GM21423 (cell line): Measurements from ENCODE around the gene MYBBP1A.

ENCODE experiments used
- ATAC-seq: cut with Tn5 transposase; IDR thresholded peaks from one replicate; pipeline ENCODE4 v1.9.1; 2021; ENCODE audit warnings: mild to moderate bottlenecking, moderate library complexity; ENCODE audit not compliant: unreplicated experiment

The MYBBP1A gene

DNA sequence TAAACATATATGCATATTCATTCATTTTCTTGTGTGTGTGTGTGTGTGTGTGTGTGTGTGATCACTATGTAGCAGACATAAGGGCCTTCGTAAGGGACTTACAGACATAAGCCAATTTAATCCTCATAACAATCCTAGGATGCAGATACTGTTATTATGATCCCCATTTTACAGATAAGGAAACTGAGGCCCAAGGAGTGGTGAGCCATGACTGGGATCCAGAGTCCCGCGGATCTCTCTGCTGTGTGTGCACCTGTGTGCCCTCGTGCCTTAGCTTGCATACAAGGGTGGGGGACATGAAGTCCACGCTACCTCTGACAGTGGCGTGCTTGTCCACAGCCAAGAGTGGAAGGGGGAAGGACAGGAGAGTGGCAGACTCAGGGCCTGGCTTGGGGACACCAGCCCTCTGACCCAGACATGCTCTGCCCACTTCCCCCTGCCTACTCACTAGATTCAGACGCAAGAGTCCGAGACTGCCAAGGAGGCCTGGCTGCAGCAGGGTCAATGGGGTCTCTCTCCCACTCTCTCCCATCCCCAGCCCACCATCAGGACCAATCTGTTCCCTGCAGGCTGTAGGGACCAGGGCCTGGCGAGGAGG lies 19.4 kb upstream of the MYBBP1A start:
- no peak for ATAC-seq

DNA sequence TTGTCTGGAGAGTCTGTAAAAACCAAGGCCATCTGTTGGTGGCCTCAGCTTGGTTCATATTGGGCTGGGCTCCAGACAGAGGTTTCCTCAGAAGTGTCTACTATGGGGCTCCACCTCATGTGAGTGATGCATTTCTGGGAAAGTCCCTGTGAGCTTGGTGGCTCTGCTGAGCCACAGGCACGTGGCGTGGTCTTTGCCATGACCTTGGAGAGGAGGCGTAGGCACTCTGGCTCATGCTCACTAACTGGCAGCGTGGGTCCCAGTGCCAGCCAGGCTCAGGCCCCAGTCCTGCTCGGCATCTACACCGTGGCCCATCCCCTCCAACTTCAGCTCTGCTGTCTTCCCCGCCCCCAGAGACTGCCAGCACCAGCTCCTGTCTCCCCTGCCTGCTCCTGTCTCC lies 18.5 kb upstream of the MYBBP1A start:
- ATAC-seq: no peak

DNA sequence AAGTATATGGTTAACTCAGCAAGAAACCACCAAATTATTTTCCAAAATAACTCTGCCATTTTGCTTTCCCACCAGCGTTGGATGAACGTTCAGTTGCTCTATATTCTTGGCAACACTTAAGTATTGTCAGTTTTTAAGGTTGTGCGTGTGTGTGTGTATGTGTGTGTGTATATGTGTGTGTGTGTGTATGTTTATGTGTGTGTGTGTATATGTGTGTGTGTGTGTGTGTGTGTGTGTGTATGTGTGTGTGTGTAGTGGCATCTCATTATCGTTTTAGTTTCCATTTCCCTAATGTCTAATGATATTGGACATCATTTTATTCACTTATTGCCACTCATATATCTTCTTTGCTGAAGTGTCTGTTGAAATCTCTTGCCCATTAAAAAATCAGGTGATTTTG lies 17.9 kb upstream of the MYBBP1A start:
- ATAC-seq: no peak

DNA sequence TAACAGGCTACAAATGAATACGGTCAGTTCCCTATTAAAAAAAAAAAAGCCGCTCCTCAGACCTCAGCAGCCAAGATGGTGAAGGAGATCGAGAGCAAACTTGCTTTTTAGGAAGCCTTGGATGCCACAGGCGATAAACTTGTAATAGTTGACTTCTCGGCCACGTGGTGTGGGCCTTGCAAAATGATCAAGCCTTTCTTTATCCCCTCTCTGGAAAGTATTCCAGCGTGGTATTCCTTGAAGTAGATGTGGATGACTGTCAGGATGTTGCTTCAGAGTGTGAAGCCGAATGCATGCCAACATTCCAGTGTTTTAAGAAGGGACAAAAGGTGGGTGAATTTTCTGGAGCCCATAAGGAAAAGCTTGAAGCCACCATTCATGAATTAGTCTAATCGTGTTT lies 16.9 kb upstream of the MYBBP1A start:
- ATAC-seq: no peak

DNA sequence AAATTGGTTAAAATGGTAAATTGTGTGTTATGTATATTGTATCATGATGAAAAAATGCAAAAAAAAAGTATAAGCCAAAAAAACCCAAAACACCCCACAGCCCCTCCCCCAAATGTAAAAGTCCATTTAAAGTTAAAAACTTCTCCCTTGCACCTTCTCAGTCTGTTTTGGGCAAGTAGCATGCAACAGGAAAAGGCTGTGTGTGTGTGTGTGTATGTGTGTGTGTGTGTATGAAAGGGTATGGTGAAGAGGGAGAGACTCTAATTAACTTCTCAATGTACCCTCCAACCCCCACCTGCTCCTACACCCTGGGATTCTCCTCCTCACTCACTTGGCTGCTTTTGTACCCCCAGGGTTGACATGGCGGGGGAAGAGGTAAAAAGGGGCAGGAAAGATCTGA lies 14.4 kb upstream of the MYBBP1A start:
- no peak for ATAC-seq

DNA sequence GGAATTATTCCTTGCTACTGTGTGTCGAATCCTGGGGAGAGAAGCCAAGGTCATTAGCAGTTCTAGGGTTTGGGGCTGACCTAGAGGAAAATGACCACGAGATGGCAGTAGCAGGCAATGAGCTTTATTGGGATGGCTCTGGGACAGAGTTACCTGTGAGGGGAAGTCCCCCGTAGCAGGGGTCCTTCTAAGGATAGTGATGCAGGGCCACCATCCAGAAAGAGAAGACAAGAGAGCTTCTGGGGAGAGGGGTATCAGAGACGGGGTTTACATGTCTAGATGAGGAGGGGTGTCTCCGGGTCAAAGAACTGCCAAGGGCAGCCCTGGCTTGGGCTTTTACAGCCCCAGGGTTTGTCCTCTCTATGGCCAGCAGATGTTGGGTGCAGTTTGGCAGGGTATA lies 11.6 kb upstream of the MYBBP1A start:
- no peak for ATAC-seq

DNA sequence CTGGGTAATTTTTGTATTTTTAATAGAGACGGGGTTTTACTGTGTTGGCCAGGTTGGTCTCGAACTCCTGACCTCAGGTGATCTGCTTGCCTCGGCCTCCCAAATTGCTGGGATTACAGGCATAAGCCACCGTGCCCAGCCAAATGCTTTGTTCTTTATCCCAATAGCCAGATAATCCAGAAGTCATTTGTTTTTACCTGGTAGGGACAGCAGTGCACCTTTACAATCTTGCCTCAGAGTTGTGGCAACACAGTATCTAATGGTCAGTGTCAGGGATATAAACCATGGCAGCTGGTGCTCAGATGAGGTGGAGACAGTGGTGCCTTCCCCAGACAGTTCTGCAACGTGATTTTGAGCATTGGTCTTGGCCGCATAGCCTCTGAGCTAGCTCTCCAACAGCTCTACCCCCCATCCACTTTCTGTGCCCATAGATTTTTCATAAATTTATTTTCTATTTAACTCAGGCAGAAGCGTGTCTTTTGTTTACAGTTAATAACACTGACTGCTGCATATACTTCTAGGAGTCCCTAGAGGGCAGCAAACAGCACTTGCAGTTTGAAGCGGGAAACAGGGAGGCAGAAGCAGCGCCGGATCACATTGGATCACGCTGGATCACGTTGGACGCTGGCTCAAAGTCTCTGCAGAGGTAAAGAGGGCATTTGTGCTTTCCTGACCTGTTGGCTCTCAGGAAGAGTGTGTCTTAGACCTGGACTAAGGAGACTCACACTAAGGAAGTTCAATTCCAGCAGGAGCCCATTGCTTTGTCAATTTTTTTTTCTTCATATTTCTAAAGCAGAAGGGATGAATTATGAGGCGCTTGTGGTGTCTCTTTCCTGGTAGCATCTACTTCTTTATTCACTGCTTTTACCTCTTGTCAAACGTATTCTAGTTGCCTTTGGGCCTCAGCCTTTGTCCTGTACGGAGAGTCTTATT lies 10.3 kb upstream of the MYBBP1A start:
- ATAC-seq: no peak

DNA sequence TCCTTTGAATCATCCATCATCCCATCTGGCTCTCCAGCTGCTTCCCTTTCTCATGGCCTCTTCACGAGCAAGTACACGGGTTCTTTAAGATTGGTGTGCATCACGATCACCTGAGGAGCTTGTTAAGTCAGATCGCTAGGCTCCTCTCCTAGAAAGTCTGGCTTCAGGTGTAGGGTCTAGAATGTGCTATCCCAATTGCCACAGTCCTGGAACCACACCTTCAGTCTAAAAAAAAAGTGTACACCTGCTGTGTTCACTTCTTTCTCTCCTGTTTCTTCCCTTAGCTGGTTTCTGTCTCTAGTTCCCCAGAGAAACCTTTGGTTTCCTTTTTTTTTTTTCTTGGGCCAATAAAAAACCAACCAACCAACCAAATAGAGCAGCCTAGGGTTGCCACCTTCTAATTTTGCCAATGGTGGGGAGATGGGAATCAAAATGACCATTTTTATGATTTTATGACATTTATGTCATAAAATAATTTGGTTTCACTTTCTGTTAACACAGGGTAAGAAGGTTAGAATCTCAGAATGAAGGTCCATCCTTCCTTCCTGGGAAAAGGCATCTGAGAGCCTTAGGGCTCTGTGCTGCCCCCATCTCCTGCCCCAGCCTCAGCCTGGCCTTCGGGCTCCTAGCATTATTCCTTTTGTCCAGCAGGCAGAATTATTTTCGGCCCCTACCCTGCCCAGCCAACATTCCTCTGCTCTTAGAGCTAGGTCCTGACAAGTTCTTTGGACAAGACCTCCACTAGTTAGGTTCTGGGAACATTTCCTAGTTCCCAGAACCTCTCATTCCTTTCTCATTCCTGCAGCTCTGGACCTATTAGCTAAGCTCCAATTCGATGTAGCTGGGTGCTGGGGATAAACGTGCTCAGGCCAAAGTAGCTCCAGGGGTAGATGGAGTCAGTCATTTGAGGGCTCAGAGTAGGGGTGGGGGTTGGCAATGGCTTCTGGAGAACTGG lies 7.1 kb upstream of the MYBBP1A start:
- ATAC-seq: no peak

DNA sequence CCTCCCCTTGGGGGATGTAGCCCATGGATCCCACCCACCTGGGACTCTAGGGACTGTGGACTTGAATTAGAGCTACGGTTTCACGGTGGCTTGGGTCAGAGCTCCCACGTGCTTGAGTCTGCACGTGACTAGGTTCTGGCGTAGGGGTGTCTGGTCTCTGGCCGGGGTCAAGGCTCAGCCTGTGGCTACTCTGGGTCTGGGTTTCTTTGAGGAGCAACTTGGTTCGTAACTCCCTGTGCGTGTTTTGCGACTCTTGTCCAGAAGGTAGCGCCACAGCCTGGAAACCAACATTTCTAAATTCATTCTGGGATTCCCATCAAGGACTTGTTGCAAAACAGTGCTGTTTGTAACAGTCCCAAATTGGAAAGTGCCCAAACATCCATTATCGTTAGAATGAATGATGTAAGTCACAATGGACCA lies 5.7 kb upstream of the MYBBP1A start:
- ATAC-seq: no peak

DNA sequence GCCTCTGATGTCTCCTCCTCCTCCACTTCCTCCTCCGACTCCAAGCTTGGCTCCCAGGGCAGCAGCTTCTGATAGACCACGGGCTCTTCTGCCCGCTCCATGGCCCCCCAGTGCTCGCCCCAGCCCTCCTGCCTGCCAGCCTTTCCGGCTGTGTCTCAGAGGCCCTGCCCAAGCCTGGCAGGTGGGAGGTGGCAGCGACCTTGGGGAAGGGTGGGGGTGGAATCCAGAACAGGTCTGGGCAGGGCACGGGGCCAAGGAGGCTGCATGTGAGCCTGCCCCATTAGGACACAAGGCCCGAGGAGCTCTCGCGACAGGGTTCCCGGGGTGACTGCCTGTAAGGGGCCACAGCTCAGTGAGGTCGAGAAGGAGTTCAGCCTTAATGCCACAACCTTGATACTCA lies 5.2 kb upstream of the MYBBP1A start, which contains the start of gene GGT6:
Gene GGT6, minus strand, starts transcription at position 157 of the 400 bp plus-strand sequence. Its CDS starts 56 bp downstream, at position 101.
- ATAC-seq: no peak

DNA sequence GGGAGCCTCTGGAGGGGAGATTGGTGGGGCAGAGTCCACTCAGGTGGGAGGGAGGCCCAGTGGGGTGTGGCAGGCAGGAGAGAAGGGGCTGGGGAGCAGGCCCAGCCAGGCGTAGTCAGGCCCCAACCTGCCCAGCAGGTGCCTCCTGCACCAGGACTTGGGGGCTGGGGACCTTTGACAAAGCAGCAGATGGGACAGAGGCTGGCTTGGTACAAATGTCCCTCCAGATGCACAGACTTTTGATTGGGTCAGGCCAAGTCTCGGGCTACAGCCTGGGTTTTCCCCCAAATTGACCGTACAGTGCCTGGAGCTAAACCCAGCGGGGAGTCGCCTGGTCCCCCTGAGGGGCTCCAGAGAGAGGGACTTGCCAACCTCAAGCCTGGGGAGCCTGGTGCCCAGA lies 4.8 kb upstream of the MYBBP1A start:
- no peak for ATAC-seq

DNA sequence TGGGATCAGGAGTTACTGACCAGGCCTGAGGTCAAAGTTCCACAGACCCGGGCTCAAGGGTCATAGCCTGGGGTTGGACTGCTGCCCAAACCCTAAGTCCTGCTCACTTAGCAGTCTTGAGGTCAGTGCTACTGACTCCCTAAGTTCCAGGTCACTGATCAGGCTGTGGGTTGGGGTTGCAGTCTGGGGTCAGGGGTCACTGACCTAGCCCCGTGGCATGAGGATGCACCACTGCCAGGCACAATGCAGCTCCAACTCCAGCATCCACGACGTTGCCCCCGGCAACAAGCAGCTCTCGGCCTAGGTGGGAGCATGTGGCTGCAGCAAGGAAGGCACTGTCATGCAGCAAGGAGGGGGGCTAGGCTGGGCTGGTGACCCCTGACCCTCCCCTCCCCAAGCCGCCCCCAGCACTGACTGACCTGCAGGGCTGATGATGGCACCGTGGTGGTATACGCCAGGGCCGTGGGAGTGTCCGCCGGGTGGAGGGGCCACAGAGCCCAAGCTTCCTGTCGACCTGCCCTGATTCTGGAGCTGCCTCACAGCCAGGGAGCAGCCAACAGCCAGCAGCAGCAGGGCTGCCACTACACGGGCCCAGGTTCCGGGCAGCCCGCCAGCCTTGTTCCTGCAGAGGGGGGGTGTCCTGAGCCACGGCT lies 4.1 kb upstream of the MYBBP1A start:
- ATAC-seq: no peak

DNA sequence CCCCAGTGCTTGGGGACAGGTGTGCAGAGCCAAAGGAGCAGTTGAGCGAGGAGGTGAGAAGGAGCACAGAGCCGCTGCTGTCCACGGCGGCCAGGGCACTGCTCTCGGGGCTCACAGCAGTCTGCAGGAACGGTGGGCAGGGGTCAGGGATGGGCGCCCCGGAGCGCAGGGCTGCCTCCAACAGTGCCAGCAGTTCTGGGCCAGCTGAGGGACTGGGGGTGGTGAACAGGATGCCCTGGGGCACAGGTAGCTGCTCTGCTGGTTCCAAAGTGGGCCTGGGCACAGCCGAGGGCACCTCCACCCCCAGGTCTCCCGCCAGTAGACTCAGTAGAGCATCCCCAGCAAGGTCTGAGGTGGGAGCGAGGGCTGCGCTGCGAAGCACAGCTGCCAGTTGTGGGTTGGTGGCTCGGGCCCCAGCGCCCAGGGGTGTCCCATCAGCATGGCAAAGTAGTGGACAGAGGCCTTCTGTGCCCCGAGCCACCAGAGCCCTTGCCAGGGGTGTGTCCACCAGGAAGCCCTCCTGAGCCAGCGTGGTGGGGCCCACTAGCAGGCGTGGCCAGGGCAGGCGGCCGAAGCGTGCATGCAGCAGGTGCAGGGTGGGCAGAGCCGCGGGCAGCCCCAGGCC lies 3.3 kb upstream of the MYBBP1A start:
- ATAC-seq: no peak

DNA sequence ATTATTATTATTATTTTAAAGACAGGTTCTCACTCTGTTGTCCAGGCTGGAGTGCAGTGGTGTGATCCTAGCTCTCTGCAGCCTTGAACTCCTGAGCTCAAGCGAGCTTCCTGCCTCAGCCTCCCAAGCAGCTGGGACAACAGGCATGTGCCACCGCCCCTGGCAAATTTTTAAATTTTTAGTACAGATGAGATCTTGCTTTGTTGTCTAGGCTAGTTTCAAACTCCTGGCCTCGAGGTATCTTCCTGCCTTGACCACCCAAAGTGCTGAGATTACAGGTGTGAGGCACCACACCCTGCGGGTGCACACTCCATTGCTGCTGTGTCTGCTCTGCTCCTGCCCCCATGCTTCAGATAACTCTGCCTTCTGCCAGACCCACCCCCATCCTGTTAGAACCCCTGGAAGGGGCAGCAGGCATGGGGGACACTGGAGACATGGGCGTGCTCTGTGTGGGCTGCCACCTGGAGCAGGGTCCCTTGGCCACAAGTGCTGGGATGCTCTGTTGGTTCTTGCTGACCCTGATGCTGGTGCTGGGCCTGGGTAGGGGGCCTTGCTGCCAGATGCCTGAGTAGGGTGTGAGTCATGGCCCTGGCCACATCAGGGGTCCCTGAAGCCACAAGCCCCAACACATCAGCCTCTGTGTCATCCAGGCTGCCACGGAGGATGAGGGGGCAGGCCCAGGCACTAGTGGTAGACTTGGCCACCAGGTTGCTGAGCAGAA lies 2.6 kb upstream of the MYBBP1A start:
- ATAC-seq: no peak

DNA sequence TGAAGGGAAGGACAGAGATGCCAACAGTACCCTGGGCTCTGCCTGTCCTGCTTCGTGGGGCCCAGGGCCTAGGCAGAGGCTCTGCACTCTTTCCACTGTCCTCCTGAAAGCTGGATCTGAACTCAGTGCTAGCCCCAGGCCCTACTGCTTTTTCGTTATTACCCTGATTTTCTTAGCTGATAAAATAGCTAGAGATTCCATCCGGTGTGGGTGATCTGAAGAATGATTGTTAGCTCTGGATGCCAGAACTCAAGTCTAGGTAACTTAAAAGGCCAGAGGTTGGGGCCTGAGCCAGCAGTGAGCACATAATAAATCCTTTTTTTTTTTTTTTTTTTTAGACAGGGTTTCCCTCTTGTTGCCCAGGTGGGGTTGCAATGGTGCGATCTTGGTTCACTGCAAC lies 1.8 kb upstream of the MYBBP1A start:
- no peak for ATAC-seq

DNA sequence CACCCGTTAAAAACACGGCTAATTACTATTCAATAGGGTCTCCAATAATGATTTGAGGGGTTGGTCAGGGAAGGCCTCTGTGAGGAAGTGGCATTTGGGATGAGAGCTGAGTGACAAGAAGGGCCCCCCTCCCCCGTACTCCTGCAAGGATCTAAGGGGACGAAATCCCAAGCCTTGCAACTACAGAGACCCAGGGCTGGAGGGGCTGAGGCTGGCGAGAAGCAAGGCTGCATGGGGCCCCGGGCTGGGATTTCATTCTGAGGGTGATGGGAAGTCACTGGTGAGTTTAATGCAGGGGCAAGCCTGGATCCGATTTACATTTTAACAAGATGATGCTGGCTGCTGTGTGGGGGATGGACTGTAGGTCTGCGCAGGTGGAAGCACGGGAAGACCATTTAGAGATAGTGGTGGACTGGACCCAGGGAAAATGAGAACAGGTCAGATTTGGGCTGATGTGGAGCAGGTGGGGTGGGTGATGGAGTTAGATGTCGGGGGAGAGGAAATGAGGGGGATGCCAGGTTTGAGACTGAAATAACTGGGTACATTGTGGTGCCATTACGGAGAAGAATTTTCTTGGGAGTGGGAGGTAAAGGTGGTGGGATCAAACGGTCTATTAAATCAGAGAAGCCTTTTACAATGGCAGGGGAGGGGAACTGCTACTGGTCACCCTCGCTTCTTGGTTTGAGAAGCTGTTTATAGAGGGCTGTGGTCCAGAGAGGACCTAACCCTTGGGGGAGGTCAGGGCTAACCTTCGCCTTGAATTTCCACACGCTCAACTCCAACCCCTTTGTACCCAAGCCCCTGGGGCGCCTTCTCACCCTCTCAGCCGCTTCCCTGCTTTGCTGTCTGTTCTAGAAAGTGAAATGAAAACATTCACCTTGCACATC lies 932 bp upstream of the MYBBP1A start:
- no peak for ATAC-seq

DNA sequence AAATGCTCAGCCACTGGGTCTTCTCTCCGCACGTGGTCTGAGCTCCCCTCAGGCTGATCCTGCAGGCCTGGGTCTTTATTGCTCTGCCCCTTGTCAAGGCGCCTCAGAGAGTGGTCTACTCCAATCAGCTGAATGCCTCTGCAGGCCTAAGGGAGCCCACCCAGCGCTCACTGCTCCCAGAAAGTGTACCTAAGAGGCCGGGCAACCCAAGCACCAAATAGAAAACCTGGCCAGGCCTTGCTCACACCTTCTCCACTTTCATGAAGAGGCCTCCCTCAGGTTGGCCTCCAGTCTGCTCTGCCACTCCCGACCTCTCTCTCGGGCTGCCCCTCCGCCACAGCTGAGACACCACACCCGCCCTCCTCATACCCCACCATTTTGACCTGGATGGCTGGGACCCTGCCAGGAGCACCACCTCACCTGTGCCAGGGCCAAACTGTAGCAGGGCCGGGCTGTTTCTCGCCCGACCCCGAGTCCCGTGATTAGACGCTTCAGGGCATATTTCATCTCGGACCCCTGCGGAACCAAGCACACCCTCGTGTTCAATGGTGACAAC lies 665 bp downstream of the MYBBP1A start:
- ATAC-seq: peak; percentile 10

DNA sequence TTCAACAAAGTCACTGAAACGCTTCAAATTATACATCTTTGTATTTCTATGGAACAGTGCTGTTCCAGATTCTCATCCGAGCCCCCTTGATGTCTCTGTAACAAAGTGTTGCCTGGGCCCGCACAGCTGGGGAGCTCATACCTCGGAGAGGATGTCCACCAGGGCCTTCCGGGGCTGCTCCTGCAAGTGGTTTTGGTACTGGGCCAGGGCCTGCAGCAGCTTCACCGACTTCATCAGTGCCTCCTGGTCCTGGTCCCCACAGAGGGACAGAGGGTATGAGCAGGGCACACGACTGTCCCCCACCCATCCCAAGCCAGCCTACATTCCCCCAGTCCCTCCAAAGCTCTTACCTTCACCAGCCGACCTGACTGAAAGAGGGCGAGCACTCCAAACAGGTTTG lies 1.5 kb downstream of the MYBBP1A start:
- ATAC-seq: no peak
